Spinal cord (tissue), 10 donors: Measurements from ENCODE around the gene MED25. TPM values are rescaled to one million over a fixed set of nuclear protein-coding genes. Genes with fewer than 3 reads are reported as not detected.
"Not testable (repeated sequence)": the region's sequence is repeated elsewhere in the genome, so short reads cannot be mapped to it uniquely, and the experiment has no call there.

Experiments
- DNase-seq, 6 donors: peaks; one replicate each; pipeline versions ENCODE4 v3.0.0 to v3.0.0-alpha.2; 2013 to 2015; ENCODE audit warnings: low spot score in 6 of 6, low read depth in 4 of 6
- H3K27ac ChIP-seq: one replicate; pipeline ENCODE4 v1.5.1; 2013; ENCODE audit warnings: low read depth, low read length, control low read depth
- H3K27me3 ChIP-seq: one replicate; pipeline ENCODE4 v1.6.1; 2013; ENCODE audit warnings: low read length; ENCODE audit not compliant: control insufficient read depth, insufficient read depth
- H3K36me3 ChIP-seq: one replicate; pipeline ENCODE4 v1.6.1; 2013; ENCODE audit warnings: low read length; ENCODE audit not compliant: control insufficient read depth, insufficient read depth
- H3K4me1 ChIP-seq: one replicate; pipeline ENCODE4 v1.6.1; 2013; ENCODE audit warnings: low read length; ENCODE audit not compliant: control insufficient read depth, insufficient read depth
- H3K4me3 ChIP-seq: one replicate; pipeline ENCODE4 v1.5.1; 2013; ENCODE audit warnings: low read depth, low read length, control low read depth
- H3K9me3 ChIP-seq: one replicate; pipeline ENCODE4 v1.6.1; 2013; ENCODE audit warnings: low read length; ENCODE audit not compliant: control insufficient read depth, insufficient read depth
- WGBS: methylation state at CpG from one replicate; pipeline ENCODE4 v1.1.5; 2013; ENCODE audit warnings: missing lambda C conversion rate; ENCODE audit not compliant: insufficient coverage; 5-methylcytosine and 5-hydroxymethylcytosine counted together
- polyA plus RNA-seq, 2 donors: library from polyadenylated mRNA; unstranded; fragments of 120-200 nt; gene quantifications; one replicate each; pipeline ENCODE4 v1.2.1, GENCODE V29; 2013; ENCODE audit not compliant: insufficient read length in 2 of 2
- total RNA-seq, 2 donors: library from RNA; depleted of rRNA in 1 of 2; stranded (reverse); fragments of 120-200 nt in 1 of 2; fragments of >200 nt in 1 of 2; gene quantifications; one replicate each; pipeline versions ENCODE4 v1.2.3 to v1.2.4, GENCODE V29; 2013 to 2014
- donor health status: healthy.

MED25 gene
- total and polyA plus RNA-seq, 4 donors, result 16.7 to 68.2 (median 43.3) TPM

- 82% methylated on average over 4 of the region's 5 CpGs for WGBS
- Histone ChIP-seq H3K27ac (peak overlapping the region; percentile 79), H3K9me3 (no peaks in the 10 kb centered on the region), H3K4me3 (peak overlapping the region; percentile 67), H3K36me3 (peaks cover 35% of the 10 kb centered on the region), H3K4me1 (peaks cover 40% of the 10 kb centered on the region), H3K27me3 (no peaks in the 10 kb centered on the region)
- no peak for DNase-seq
Measured at GRCh38 chr19:49809941-49810389, 8.1 kb upstream of the MED25 start.

GRCh38 chr19:49811328-49811727 lies 6.8 kb upstream of the MED25 start:
- H3K4me3 ChIP-seq, result no peak overlapping the region
- H3K36me3 ChIP-seq, result peaks cover 22% of the 10 kb centered on the region
- no peaks in the 10 kb centered on the region for H3K27me3 ChIP-seq
- no peaks in the 10 kb centered on the region for H3K9me3 ChIP-seq
- 100% methylated on average over 4 of the region's 6 CpGs for WGBS
- H3K4me1 ChIP-seq, result peaks cover 40% of the 10 kb centered on the region
- DNase-seq, result no peak
- no peak overlapping the region for H3K27ac ChIP-seq

- peak overlapping the region; percentile 94 for H3K4me3 ChIP-seq
- H3K4me1 ChIP-seq, result peaks cover 44% of the 10 kb centered on the region
- no peak for DNase-seq
Measured at GRCh38 chr19:49812452-49812996, 5.6 kb upstream of the MED25 start.

GRCh38 chr19:49812997-49813861 lies 4.9 kb upstream of the MED25 start, which contains the start of gene FUZ:
FUZ (minus strand) TSS chr19:49813292; CDS start chr19:49813106, 186 bp downstream.
- Histone ChIP-seq H3K27me3 (no peaks in the 10 kb centered on the region), H3K4me1 (peaks cover 38% of the 10 kb centered on the region), H3K27ac (peak within 1 kb of the TSS; percentile 98), H3K9me3 (no peaks in the 10 kb centered on the region), H3K36me3 (peaks cover 3% of the 10 kb centered on the region), H3K4me3 (peak within 1 kb of the TSS; percentile 94)
- DNase-seq, result peak; percentile 96 to 100 (median 98)
- WGBS, result under 1% methylated on average over 28 of the region's 45 CpGs

More at GRCh38 chr19:49812452-49812996, 5.6 kb upstream of the MED25 start:
- H3K36me3 ChIP-seq, result peaks cover 10% of the 10 kb centered on the region
- H3K27me3 ChIP-seq, result no peaks in the 10 kb centered on the region
- H3K9me3 ChIP-seq, result no peaks in the 10 kb centered on the region
- H3K27ac ChIP-seq, result peak overlapping the region; percentile 98
- 36% methylated on average over 11 of the region's 11 CpGs for WGBS

GRCh38 chr19:49814010-49814409 lies 4.1 kb upstream of the MED25 start:
- H3K27ac ChIP-seq, result peak overlapping the region; percentile 98
- H3K4me1 ChIP-seq, result peaks cover 35% of the 10 kb centered on the region
- H3K4me3 ChIP-seq, result peak overlapping the region; percentile 94
- no peaks in the 10 kb centered on the region for H3K27me3 ChIP-seq
- no peaks in the 10 kb centered on the region for H3K9me3 ChIP-seq
- WGBS, result 60% methylated on average over 1 of the region's 1 CpG
- peaks cover 3% of the 10 kb centered on the region for H3K36me3 ChIP-seq
- peak in 1 of 6 donors; percentile 27 for DNase-seq

- peaks cover 11% of the 10 kb centered on the region for H3K36me3 ChIP-seq
- no peaks in the 10 kb centered on the region for H3K27me3 ChIP-seq
- no peak overlapping the region for H3K4me3 ChIP-seq
- H3K9me3 ChIP-seq, result no peaks in the 10 kb centered on the region
- WGBS, result no CpG with 5 or more reads among the region's 14 CpGs
- peaks cover 30% of the 10 kb centered on the region for H3K4me1 ChIP-seq
- H3K27ac ChIP-seq, result peak overlapping the region; percentile 100
- DNase-seq, result no peak
Measured at GRCh38 chr19:49816590-49816989, 1.5 kb upstream of the MED25 start.

- Histone ChIP-seq H3K27ac (peak overlapping the region; percentile 100), H3K27me3 (no peaks in the 10 kb centered on the region), H3K4me1 (peaks cover 22% of the 10 kb centered on the region), H3K4me3 (peak overlapping the region; percentile 94), H3K36me3 (peaks cover 26% of the 10 kb centered on the region), H3K9me3 (no peaks in the 10 kb centered on the region)
- WGBS, result 29% methylated on average over 15 of the region's 16 CpGs
- no peak for DNase-seq
Measured at GRCh38 chr19:49818649-49819370, 721 bp downstream of the MED25 start.

- H3K27ac ChIP-seq, H3K27me3 ChIP-seq, DNase-seq, H3K9me3 ChIP-seq: not testable (repeated sequence)
- WGBS, result 64% methylated on average over 2 of the region's 7 CpGs
- H3K4me3 ChIP-seq, result peak overlapping the region; percentile 94
- H3K36me3 ChIP-seq, result peaks cover 34% of the 10 kb centered on the region
- H3K4me1 ChIP-seq, result peaks cover 22% of the 10 kb centered on the region
Measured at GRCh38 chr19:49819452-49820115, 1.5 kb downstream of the MED25 start.

GRCh38 chr19:49820125-49820524 lies 2.0 kb downstream of the MED25 start:
- Histone ChIP-seq H3K4me3 (no peak overlapping the region), H3K36me3 (peaks cover 35% of the 10 kb centered on the region), H3K27me3 (no peaks in the 10 kb centered on the region), H3K9me3 (no peaks in the 10 kb centered on the region), H3K27ac (no peak overlapping the region), H3K4me1 (peaks cover 22% of the 10 kb centered on the region)
- 42% methylated on average over 8 of the region's 10 CpGs for WGBS
- DNase-seq, result no peak
